Measurements from ENCODE around the gene ZNF304. TPM values are rescaled to one million over a fixed set of nuclear protein-coding genes. Genes with fewer than 3 reads are reported as not detected.
A peak's percentile ranks its signal among the peaks of the same experiment; 100 is the strongest.

ZNF304 gene
- total RNA-seq, 1 donor from 2014 or later: 12.2 TPM

- no peak for DNase-seq (ENCODE audit: low read depth)
Measured at GRCh38 chr19:57382806-57383488, 31.9 kb downstream of the ZNF304 start.

GRCh38 chr19:57389194-57389729 is 38.2 kb downstream of the ZNF304 start:
- Mint-ChIP-seq H3K9me3 (ENCODE audit: unreplicated experiment) (peaks cover 2% of the 10 kb centered on the region), H3K27me3 (ENCODE audit: low read depth, unreplicated experiment) (peaks cover 2% of the 10 kb centered on the region), H3K36me3 (ENCODE audit: low read depth, unreplicated experiment) (peaks cover 6% of the 10 kb centered on the region), H3K4me3 (ENCODE audit: unreplicated experiment) (peak overlapping the region; percentile 97), H3K27ac (ENCODE audit: unreplicated experiment) (peak overlapping the region; percentile 88), H3K4me1 (ENCODE audit: low read depth, unreplicated experiment) (peaks cover 7% of the 10 kb centered on the region)
- Histone ChIP-seq H3K4me1 (ENCODE audit: insufficient read depth, low read length) (peaks cover 7% of the 10 kb centered on the region), H3K4me3 (ENCODE audit: insufficient read depth, low read depth, low read length) (peak overlapping the region; percentile 94), H3K27me3 (ENCODE audit: insufficient read depth, low read length) (no peaks in the 10 kb centered on the region), H3K36me3 (ENCODE audit: insufficient read depth, low read length) (no peaks in the 10 kb centered on the region), H3K9me3 (ENCODE audit: insufficient read depth, low read depth, low read length) (no peaks in the 10 kb centered on the region), H3K9ac (ENCODE audit: low read length) (peak overlapping the region; percentile 96), H3K79me2 (ENCODE audit: insufficient read depth, low read length) (peaks cover 42% of the 10 kb centered on the region), H2AFZ (ENCODE audit: low read depth, low read length) (peak overlapping the region; percentile 88), H3K27ac (ENCODE audit: low read depth, low read length) (peak overlapping the region; percentile 93), H4K20me1 (ENCODE audit: insufficient read depth, low read length) (peaks cover 19% of the 10 kb centered on the region), H3K4me2 (ENCODE audit: low read length) (peak overlapping the region; percentile 98)
- FAIRE-seq: no peak
- DNase-seq (ENCODE audit: low read depth): no peak
- TF ChIP-seq EZH2 (IDR thresholded peaks at IDR 0.05; ENCODE audit: insufficient read depth, low read length) (no peak), CTCF (IDR thresholded peaks at IDR 0.05; ENCODE audit: insufficient read depth, low read depth, low read length) (no peak)

More at GRCh38 chr19:57382806-57383488, 31.9 kb downstream of the ZNF304 start:
- Histone ChIP-seq H3K4me2 (ENCODE audit: low read length) (no peak overlapping the region), H3K27ac (ENCODE audit: low read depth, low read length) (no peak overlapping the region), H3K4me3 (ENCODE audit: insufficient read depth, low read depth, low read length) (no peak overlapping the region), H3K36me3 (ENCODE audit: insufficient read depth, low read length) (peaks cover 7% of the 10 kb centered on the region), H3K9me3 (ENCODE audit: insufficient read depth, low read depth, low read length) (peaks cover 11% of the 10 kb centered on the region), H3K9ac (ENCODE audit: low read length) (no peak overlapping the region), H3K79me2 (ENCODE audit: insufficient read depth, low read length) (no peaks in the 10 kb centered on the region), H2AFZ (ENCODE audit: low read depth, low read length) (no peak overlapping the region), H3K4me1 (ENCODE audit: insufficient read depth, low read length) (no peaks in the 10 kb centered on the region), H3K27me3 (ENCODE audit: insufficient read depth, low read length) (no peaks in the 10 kb centered on the region), H4K20me1 (ENCODE audit: insufficient read depth, low read length) (no peaks in the 10 kb centered on the region)
- Mint-ChIP-seq H3K27me3 (ENCODE audit: low read depth, unreplicated experiment) (peaks cover 2% of the 10 kb centered on the region), H3K9me3 (ENCODE audit: unreplicated experiment) (peaks cover 25% of the 10 kb centered on the region), H3K27ac (ENCODE audit: unreplicated experiment) (no peak overlapping the region), H3K4me3 (ENCODE audit: unreplicated experiment) (no peak overlapping the region), H3K36me3 (ENCODE audit: low read depth, unreplicated experiment) (peaks cover 14% of the 10 kb centered on the region), H3K4me1 (ENCODE audit: low read depth, unreplicated experiment) (no peaks in the 10 kb centered on the region)
- TF ChIP-seq EZH2 (IDR thresholded peaks at IDR 0.05; ENCODE audit: insufficient read depth, low read length) (no peak), CTCF (IDR thresholded peaks at IDR 0.05; ENCODE audit: insufficient read depth, low read depth, low read length) (no peak)
- FAIRE-seq: no peak

Data from astrocyte (in vitro differentiated cells and primary cell).